K562 (cell line): Measurements from ENCODE around the gene PCSK2. TPM values are rescaled to one million over a fixed set of nuclear protein-coding genes. Genes with fewer than 3 reads are reported as not detected.

Experiments
- ATAC-seq: fragments of 200-7000 bp; cut with Tn5 transposase; 3 replicates; pipeline ENCODE4 v1.9.1; 2020; ENCODE audit warnings: moderate library complexity
- BruUV-seq: library from RNA; stranded (reverse); fragments of 400-500 nt; replicated peaks from 2 replicates; lab custom pipeline; 2021; lab: Mats Ljungman, UMichigan
- CTCF ChIA-PET: fragments of 300-600 bp; formaldehyde crosslinking; extraction: SDS; loops from one replicate; lab custom pipeline; 2021; ENCODE audit warnings: low intra/inter-chr PET ratio; lab: Yijun Ruan, JAX
- POLR2A ChIA-PET: fragments of 300-600, 350-650 bp; sonication (Branson Sonifier 250); formaldehyde crosslinking; extraction: SDS; loops from one replicate; lab custom pipeline; 2021; ENCODE audit warnings: antibody characterized with exemption, inconsistent platforms; lab: Yijun Ruan, JAX
- DNase-seq, 4 experiments: peaks; one replicate each; pipeline versions ENCODE4 v3.0.0 to v3.0.0-alpha.2; 2011 to 2018; ENCODE audit warnings: low spot score in 3 of 4, mixed read lengths in 3 of 4; ENCODE audit errors: extremely low read depth in 1 of 4
- FAIRE-seq: peaks from 2 replicates; lab custom pipeline; 2011; peaks lifted over from hg19 to GRCh38; lab: Jason Lieb, UNC
- H2AFZ ChIP-seq: 2 replicates; pipeline ENCODE4 v1.6.0; 2011; ENCODE audit warnings: low read depth, low read length, control low read depth, inconsistent platforms
- H3K27ac ChIP-seq: fragments of 200-600 bp; 3 replicates; pipeline ENCODE4 v1.8.0; 2011; ENCODE audit warnings: low read depth, mild to moderate bottlenecking, control low read depth, inconsistent platforms, low read length, moderate library complexity, mixed read lengths; ENCODE audit errors: extremely low read depth
- H3K27me3 ChIP-seq, 2 experiments: fragments of 300-600 bp in 1 of 2; 2 replicates in 1 of 2; 3 replicates in 1 of 2; pipeline versions ENCODE4 v1.6.0 to v1.8.0; 2011; ENCODE audit warnings: inconsistent platforms in 2 of 2, low read length in 2 of 2, mild to moderate bottlenecking in 1 of 2, mixed read lengths in 1 of 2, moderate library complexity in 1 of 2; ENCODE audit not compliant: control insufficient read depth in 2 of 2, insufficient read depth in 2 of 2
- H3K36me3 ChIP-seq: fragments of 300-600 bp; 3 replicates; pipeline ENCODE4 v1.8.0; 2011; ENCODE audit warnings: mild to moderate bottlenecking, low read length, inconsistent platforms; ENCODE audit not compliant: control insufficient read depth, insufficient read depth
- H3K4me1 ChIP-seq, 2 experiments: fragments of 200-600 bp in 1 of 2; replicated peaks in 1 of 2; 2 replicates in 1 of 2; 3 replicates in 1 of 2; pipeline versions ENCODE4 v1.5.1 to v1.8.0; 2011; ENCODE audit warnings: inconsistent platforms in 2 of 2, low read length in 2 of 2, mild to moderate bottlenecking in 1 of 2, mixed read lengths in 1 of 2, moderate library complexity in 1 of 2; ENCODE audit not compliant: control insufficient read depth in 2 of 2, insufficient read depth in 2 of 2
- H3K4me2 ChIP-seq: 2 replicates; pipeline ENCODE4 v1.6.1; 2011; ENCODE audit warnings: low read length, control low read depth, inconsistent platforms, mixed read lengths; ENCODE audit not compliant: insufficient read depth
- H3K4me3 ChIP-seq: fragments of 200-600 bp; sonication (generic), shearing (Covaris generic); 2 replicates; pipeline ENCODE4 v1.5.1; 2016; ENCODE audit warnings: control low read depth, inconsistent platforms
- H3K79me2 ChIP-seq: fragments of 200-600 bp; 3 replicates; pipeline ENCODE4 v1.8.0; 2011; ENCODE audit warnings: low read length, inconsistent platforms; ENCODE audit not compliant: control insufficient read depth, insufficient read depth
- H3K9ac ChIP-seq, 2 experiments: 2 replicates each; pipeline versions ENCODE4 v1.6.0 to v1.6.1; 2011; ENCODE audit warnings: low read depth in 2 of 2, low read length in 2 of 2, control low read depth in 1 of 2, inconsistent platforms in 1 of 2, mild to moderate bottlenecking in 1 of 2, mixed read lengths in 1 of 2; ENCODE audit not compliant: insufficient read depth in 1 of 2
- H3K9me1 ChIP-seq: one replicate; pipeline ENCODE4 v1.6.0; 2011; ENCODE audit warnings: inconsistent platforms, mild to moderate bottlenecking, low read length, moderate library complexity; ENCODE audit not compliant: control insufficient read depth, insufficient read depth
- H3K9me3 ChIP-seq: replicated peaks from 2 replicates; pipeline ENCODE4 v1.5.1; 2011; ENCODE audit warnings: low read depth, low read length, inconsistent platforms; ENCODE audit not compliant: control insufficient read depth, insufficient read depth
- H4K20me1 ChIP-seq: replicated peaks from 2 replicates; pipeline ENCODE4 v1.6.1; 2011; ENCODE audit warnings: low read length, inconsistent platforms, mixed read lengths; ENCODE audit not compliant: control insufficient read depth, insufficient read depth
- CTBP1 ChIP-seq: fragments of 450-650 bp; IDR thresholded peaks from 2 replicates; pipeline ENCODE4 v1.6.1; 2016; ENCODE audit warnings: borderline replicate concordance
- DLX4 ChIP-seq: fragments of 250-450 bp; sonication (Bioruptor Pico); IDR thresholded peaks from 2 replicates; pipeline ENCODE4 v1.6.1; 2021; ENCODE audit warnings: mild to moderate bottlenecking
- HNRNPLL ChIP-seq: fragments of 200-400 bp; formaldehyde crosslinking; IDR thresholded peaks from 2 replicates; pipeline ENCODE4 v1.6.1; 2017; ENCODE audit warnings: low read length, low read depth, mild to moderate bottlenecking; ENCODE audit not compliant: poor library complexity, severe bottlenecking
- MECOM ChIP-seq: fragments of 250-450 bp; sonication (Bioruptor Pico); IDR thresholded peaks from 2 replicates; pipeline ENCODE4 v1.8.0; 2022; ENCODE audit warnings: inconsistent platforms
- SPI1 ChIP-seq: IDR thresholded peaks from 2 replicates; pipeline ENCODE4 v1.6.1; 2011; ENCODE audit warnings: low read depth, low read length, control low read depth, borderline replicate concordance
- ZBED1 ChIP-seq: IDR thresholded peaks from 2 replicates; pipeline ENCODE4 v1.6.1; 2014
- ZNF143 ChIP-seq: sonication (generic); formaldehyde crosslinking; IDR thresholded peaks from 2 replicates; pipeline ENCODE4 v1.9.0; 2022; ENCODE audit warnings: mild to moderate bottlenecking, missing genetic modification reagents
- WGBS: fragments of 100-300 bp; shearing (Covaris generic); methylation state at CpG from one replicate; pipeline ENCODE4 v1.1.6; 2016; ENCODE audit warnings: low coverage, mixed read lengths; ENCODE audit not compliant: insufficient coverage; ENCODE audit errors: missing lambda C conversion rate; 5-methylcytosine and 5-hydroxymethylcytosine counted together
- in situ Hi-C: fragments of 300-500 bp; cut with MboI; formaldehyde crosslinking; loops from 4 replicates; pipeline ENCODE4 v1.15.0; 2018; ENCODE audit warnings: inconsistent platforms, mixed read lengths
- intact Hi-C: fragments of 100-400 bp; cut with micrococcal nuclease; formaldehyde crosslinking; loops from 2 replicates; pipeline ENCODE4 v1.14.2; 2022
- polyA plus RNA-seq, 8 experiments: library from polyadenylated mRNA; depleted of rRNA in 4 of 8; stranded (reverse) in 5 of 8; unstranded in 3 of 8; fragments of >200 nt; fragmentation: Nextera tagmentation in 2 of 8; fragmentation: Illumina TruSeq in 1 of 8; extraction: Ambion mirVana in 2 of 8; extraction: Trizol in 1 of 8; gene quantifications; 2 replicates each; pipeline versions ENCODE4 v1.2.1 to v1.2.3, GENCODE V29; 2011 to 2014; ENCODE audit warnings: inconsistent platforms in 1 of 8, missing spikeins in 1 of 8
- total RNA-seq, 7 experiments: library from RNA; depleted of rRNA in 6 of 7; stranded (reverse); fragments of >200 nt in 6 of 7; fragmentation: Illumina TruSeq in 2 of 7; extraction: Trizol in 2 of 7; gene quantifications; 2 replicates each; pipeline versions ENCODE4 v1.2.1 to v1.2.3, GENCODE V29; 2011 to 2021; ENCODE audit warnings: low replicate concordance in 1 of 7
- TF ChIP-seq, protein P1 (sequence below): IDR thresholded peaks from 2 replicates; pipeline ENCODE4 v1.6.1; 2014; ENCODE audit warnings: antibody characterized with exemption

PCSK2 gene
- total and polyA plus RNA-seq, 9 of the 15 experiments (the other 6 are each of a cell fraction or from before 2014, with no cell fraction given), result 0.04 to 0.07 (median 0.05) TPM; not detected in 6

- Histone ChIP-seq H4K20me1 (no peaks in the 10 kb centered on the region), H3K9ac (no peak overlapping the region), H3K36me3 (no peaks in the 10 kb centered on the region), H3K27ac (no peak overlapping the region), H3K4me2 (no peak overlapping the region), H3K9me3 (no peaks in the 10 kb centered on the region), H3K4me1 (no peaks in the 10 kb centered on the region), H3K79me2 (no peaks in the 10 kb centered on the region), H3K9me1 (no peaks in the 10 kb centered on the region), H3K4me3 (no peak overlapping the region), H3K27me3 (no peaks in the 10 kb centered on the region), H2AFZ (no peak overlapping the region)
- in situ Hi-C loops (no loop called here), intact Hi-C loops (no loop called here)
- WGBS, result 10% methylated on average over 2 of the region's 3 CpGs
- no peak for FAIRE-seq
- BruUV-seq, result no TSS peak
- no peak for DNase-seq
- no peak for TF ChIP-seq DLX4 (CRISPR knock-in tag)
- no peak for TF ChIP-seq ZNF143 (CRISPR knock-in tag)
- TF ChIP-seq MECOM (CRISPR knock-in tag), result no peak
- TF ChIP-seq CTBP1, result no peak
- no peak for TF ChIP-seq SPI1
- TF ChIP-seq HNRNPLL, result no peak
- no peak for TF ChIP-seq ZBED1
- TF ChIP-seq, protein P1, sequence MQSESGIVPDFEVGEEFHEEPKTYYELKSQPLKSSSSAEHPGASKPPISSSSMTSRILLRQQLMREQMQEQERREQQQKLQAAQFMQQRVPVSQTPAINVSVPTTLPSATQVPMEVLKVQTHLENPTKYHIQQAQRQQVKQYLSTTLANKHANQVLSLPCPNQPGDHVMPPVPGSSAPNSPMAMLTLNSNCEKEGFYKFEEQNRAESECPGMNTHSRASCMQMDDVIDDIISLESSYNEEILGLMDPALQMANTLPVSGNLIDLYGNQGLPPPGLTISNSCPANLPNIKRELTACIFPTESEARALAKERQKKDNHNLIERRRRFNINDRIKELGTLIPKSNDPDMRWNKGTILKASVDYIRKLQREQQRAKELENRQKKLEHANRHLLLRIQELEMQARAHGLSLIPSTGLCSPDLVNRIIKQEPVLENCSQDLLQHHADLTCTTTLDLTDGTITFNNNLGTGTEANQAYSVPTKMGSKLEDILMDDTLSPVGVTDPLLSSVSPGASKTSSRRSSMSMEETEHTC, result no peak
- CTCF ChIA-PET, result no interaction called here
- ATAC-seq, result no peak
- POLR2A ChIA-PET, result no interaction called here
Observed at GRCh38 chr20:17350321-17350720, 123.5 kb downstream of the PCSK2 start.
